ENCODE measurements around the gene GSN.

GRCh38 chr9:121266356-121266755 is 1.6 kb upstream of the GSN start:
- TF ChIP-seq CTCF (IDR thresholded peaks at IDR 0.05) = no peak
- TF ChIP-seq POLR2A (IDR thresholded peaks at IDR 0.05) = no peak
- no peak for TF ChIP-seq EP300 (IDR thresholded peaks at IDR 0.05; ENCODE audit: low read depth)
- no peak for TF ChIP-seq POLR2AphosphoS5 (IDR thresholded peaks at IDR 0.05)

Measured in transverse colon (tissue), 4 donors.